SK-N-MC (cell line): ENCODE data around the gene GCC1.

ENCODE experiments used
- EZH2 ChIP-seq: fragments of 200-600 bp; sonication (generic); IDR thresholded peaks from one replicate; pipeline ENCODE4 v1.6.1; 2017; ENCODE audit warnings: antibody characterized with exemption
- POLR2AphosphoS5 ChIP-seq: IDR thresholded peaks from 2 replicates; pipeline ENCODE4 v1.6.1; 2012; ENCODE audit warnings: mild to moderate bottlenecking, low read depth, low read length, borderline replicate concordance

GRCh38 chr7:127628445-127628844 is 43.0 kb upstream of the GCC1 start:
- TF ChIP-seq POLR2AphosphoS5, result no peak
- TF ChIP-seq EZH2, result no peak
